HG02973 (cell line): Measurements from ENCODE around the gene ADAMTS7.
"Not testable (repeated sequence)": the region's sequence is repeated elsewhere in the genome, so short reads cannot be mapped to it uniquely, and the experiment has no call there.

Experiments used
- ATAC-seq: cut with Tn5 transposase; IDR thresholded peaks from one replicate; pipeline ENCODE4 v1.9.1; 2021; ENCODE audit warnings: moderate library complexity; ENCODE audit not compliant: unreplicated experiment

The ADAMTS7 gene, protein sequence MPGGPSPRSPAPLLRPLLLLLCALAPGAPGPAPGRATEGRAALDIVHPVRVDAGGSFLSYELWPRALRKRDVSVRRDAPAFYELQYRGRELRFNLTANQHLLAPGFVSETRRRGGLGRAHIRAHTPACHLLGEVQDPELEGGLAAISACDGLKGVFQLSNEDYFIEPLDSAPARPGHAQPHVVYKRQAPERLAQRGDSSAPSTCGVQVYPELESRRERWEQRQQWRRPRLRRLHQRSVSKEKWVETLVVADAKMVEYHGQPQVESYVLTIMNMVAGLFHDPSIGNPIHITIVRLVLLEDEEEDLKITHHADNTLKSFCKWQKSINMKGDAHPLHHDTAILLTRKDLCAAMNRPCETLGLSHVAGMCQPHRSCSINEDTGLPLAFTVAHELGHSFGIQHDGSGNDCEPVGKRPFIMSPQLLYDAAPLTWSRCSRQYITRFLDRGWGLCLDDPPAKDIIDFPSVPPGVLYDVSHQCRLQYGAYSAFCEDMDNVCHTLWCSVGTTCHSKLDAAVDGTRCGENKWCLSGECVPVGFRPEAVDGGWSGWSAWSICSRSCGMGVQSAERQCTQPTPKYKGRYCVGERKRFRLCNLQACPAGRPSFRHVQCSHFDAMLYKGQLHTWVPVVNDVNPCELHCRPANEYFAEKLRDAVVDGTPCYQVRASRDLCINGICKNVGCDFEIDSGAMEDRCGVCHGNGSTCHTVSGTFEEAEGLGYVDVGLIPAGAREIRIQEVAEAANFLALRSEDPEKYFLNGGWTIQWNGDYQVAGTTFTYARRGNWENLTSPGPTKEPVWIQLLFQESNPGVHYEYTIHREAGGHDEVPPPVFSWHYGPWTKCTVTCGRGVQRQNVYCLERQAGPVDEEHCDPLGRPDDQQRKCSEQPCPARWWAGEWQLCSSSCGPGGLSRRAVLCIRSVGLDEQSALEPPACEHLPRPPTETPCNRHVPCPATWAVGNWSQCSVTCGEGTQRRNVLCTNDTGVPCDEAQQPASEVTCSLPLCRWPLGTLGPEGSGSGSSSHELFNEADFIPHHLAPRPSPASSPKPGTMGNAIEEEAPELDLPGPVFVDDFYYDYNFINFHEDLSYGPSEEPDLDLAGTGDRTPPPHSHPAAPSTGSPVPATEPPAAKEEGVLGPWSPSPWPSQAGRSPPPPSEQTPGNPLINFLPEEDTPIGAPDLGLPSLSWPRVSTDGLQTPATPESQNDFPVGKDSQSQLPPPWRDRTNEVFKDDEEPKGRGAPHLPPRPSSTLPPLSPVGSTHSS (N-terminal part only)

DNA sequence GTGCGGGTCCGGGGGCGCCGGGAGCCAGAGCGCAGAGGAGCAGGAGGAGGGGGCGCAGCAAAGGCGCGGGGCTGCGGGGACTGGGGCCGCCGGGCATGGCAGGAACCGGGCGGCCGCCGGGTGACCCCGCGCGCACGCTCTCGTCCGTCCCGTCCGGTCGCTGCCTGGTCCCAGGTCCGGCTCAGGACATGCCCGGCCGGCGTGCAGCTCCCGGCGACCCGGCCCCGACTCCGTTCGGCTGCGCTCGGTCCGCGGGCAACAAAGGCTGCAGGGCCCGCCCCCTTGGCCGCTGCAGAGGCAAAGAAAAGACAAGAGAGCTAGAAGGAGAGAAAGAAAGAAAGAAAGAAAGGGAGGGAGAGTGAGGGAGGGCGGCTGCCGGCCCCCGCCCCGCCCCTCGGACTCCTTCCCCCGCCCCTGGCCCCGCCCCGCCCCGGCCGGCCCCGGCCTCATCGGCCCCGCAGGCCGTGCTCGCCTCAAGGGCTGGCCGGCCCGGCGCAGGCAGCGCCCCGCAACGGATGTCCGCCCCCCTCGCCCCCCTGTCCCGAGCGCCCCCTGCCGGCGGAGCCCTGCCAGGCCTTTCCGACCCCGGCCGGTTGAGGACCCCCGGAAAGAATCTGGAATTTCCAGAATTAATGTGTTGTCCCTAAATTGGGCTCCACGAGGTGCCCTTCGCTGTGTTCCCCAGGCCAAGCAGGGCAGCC is at the start of gene ADAMTS7:
TSS of gene ADAMTS7 (minus strand) at position 341 of the 701 bp plus-strand sequence. CDS start at position 97, 244 bp downstream.
- ATAC-seq: no peak

DNA sequence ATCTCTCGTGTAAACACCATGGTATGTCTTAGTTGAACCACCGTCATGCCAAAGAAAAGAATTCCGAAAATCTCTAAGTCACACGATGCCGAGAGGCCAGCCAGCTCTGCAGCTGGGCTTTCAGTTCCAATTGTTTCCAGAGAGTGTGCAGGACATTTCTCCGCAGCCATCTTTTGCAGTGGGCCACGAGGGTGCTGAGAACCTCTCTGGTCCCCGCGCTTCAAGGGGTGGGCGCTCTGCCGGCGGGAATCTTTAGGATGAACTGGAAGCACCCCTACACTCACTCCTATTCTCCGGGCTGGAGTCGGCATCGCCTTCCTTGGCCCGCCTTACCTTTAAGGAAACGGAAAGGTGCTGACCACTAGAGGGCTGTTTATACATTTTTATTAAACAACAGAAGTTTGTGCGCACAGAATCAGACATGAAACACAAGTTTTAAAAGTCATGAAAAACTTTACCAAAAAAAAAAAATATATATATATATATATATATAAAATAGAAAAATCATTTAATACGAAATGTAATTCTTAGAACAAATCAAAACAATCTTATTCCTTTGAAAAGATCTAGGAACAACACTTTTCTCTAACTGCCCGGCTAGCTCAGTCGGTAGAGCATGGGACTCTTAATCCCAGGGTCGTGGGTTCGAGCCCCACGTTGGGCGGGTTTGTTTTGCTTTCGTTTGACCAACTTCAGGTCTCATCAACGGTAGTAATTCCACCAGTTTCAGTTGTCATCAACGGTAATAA is 48.9 kb upstream of the ADAMTS7 start:
- ATAC-seq: peak; percentile 76

DNA sequence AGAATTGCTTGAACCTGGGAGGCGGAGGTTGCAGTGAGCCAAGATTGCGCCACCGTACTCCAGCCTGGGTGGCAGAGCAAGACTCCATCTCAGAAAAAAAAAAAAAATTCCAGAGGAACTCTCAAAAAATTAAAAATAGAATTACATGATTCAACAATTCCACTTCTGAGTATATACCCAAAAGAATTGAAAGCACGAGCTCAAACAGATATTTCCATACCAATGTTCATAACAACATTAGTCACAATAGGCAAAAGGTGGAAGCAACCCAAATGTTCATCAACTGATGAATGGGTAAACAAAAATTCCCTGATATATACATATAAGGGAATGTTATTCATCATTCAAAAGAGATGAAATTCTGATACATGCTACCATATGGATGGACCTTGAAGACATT is 44.5 kb upstream of the ADAMTS7 start:
- ATAC-seq: no peak

DNA sequence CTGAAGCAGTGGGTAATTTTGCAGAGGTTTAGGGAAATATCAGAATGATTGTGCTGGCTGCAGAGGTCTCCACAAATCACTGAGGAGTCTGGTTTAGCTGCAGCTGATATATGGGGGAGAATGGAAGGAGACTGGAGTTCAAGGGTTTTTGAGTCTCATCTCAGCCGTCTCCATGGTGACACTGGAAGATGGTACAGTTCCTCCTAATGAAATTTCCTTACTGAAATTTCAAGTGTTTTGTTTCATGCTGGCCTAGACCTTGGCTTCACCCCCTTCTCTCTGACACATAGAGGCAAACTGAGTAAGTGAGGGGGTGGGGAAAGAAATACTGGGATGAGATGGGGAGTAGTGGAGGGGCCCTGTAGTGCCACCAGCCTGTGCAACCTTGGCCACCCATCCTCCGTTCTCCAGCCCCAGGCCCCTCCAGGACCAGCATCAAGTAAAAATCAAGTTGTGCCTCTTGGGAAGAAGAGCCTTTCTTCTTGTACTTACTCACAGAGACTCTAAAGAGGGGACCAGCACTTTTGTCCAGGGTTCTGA is 43.6 kb upstream of the ADAMTS7 start:
- no peak for ATAC-seq

DNA sequence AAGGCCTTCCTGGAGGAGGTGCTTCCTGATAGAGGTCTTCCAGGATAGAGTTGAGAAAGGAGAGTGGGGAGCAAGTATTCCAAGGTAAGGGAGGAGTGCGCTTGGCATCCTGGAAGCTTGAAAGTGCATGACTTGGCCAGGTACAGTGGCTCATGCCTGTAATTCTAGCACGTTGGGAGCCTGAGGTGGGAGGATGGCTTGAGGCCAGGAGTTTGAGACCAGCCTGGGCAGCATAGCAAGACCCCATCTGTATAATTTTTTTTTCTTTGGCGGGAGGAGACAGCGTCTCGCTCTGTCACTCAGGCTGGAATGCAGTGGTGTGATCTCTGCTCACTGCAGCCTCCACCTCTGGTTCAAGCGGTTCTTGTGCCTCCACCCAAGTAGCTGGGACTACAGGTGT is 42.2 kb upstream of the ADAMTS7 start:
- ATAC-seq: no peak

DNA sequence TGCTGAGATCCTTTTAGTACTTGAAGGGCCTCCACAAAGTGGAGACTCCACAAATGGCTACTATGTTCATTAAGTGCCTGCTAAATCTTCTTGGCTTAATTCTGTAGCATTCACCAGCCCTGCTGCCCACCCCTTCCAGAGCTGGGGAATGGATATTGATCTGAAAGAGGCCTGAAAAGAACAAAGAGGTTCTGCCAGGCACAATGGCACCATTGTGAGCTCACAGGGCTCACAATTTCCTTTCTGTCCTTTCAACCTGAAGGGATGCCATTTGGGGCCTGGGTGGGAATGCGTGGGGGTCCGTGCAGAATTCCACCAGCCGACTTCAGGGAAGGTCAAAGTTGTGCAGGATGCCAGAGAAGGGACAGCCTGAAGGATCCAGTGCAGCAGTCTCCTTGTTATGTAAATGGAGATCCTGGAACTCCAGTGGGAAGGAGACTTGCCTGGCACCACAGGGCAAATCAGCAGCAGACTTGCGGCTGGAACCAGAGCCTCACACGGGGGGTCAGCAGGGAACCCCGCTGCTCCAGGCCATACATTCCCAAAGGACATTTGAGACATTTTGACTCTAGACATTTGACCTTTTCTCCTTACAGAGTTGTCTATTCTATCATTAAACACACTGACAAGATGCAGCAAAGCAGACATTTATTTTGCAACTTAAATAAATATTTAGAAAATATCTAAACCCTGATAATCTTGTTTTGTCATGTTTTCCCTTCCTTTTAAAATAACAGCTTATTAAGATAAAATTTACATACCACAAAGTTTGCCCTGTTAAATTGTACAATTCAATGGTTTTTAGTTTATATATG is 39.9 kb upstream of the ADAMTS7 start:
- no peak for ATAC-seq

DNA sequence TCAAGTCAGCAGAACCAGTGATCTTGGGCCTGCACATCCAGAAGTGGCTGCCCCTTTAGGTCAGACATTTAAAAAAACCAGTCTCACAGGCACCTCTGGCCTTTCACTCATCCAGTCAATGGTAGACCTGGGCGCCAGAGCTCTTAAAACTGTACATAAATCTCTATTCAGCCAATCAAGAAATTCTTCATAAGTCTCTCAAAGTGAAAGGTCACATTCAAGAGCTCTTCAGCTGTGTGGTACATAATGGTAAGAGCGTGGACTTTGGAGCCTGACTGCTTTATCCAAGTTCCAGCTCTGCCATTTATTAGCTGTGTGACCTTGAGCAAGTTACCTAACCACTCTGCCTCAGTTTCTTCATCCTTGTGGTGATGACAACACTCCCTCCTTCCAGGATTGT is 39.1 kb upstream of the ADAMTS7 start:
- no peak for ATAC-seq

DNA sequence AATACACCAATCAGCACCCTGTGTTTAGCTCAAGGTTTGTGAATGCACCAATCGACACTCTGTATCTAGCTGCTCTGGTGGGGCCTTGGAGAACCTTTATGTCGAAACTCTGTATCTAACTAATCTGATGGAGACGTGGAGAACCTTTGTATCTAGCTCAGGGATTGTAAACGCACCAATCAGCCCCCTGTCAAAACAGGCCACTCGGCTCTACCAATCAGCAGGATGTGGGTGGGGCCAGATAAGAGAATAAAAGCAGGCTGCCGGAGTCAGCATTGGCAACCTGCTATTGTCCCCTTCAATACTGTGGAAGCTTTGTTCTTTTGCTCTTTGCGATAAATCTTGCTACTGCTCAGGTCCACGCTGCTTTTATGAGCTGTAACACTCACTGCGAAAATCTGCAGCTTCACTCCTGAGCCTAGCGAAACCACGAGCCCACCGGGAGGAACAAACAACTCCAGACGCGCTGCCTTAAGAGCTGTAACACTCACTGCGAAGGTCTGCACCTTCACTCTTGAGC is 36.2 kb upstream of the ADAMTS7 start:
- ATAC-seq: not testable (repeated sequence)

DNA sequence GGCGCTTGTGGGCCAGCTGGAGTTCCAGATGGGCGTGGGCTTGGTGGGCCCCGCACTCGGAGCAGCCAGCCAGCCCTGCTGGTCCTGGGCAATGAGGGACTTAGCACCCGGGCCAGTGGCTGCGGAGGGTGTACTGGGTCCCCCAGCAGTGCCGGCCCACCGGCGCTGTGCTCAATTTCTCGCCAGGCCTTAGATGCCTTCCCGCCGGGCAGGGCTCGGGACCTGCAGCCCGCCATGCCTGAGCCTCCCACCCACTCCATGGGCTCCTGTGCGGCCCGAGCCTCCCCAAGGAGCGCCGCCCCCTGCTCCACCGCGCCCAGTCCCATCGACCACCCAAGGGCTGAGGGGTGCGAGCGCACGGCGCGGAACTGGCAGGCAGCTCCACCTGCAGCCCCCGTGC is 35.6 kb upstream of the ADAMTS7 start:
- ATAC-seq: not testable (repeated sequence)

DNA sequence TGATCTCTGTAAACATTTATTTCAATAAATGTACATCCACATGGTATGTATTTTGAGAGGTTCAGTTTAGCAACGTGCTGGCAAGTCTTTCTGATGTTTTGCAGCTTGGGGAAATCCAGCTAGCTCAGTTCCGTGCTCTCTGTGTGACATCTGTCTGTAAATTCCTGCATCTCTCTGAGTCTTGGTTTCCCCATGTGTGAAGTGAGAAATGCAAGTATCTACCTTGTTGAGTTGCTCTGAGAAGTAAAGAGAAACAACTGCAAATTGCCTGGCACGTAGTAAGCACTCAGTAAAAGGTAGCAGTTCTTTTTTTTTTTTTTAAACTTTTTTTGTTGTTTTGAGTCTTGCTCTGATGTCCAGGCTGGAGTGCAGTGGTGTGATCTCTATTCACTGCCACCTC is 31.3 kb upstream of the ADAMTS7 start:
- ATAC-seq: no peak

DNA sequence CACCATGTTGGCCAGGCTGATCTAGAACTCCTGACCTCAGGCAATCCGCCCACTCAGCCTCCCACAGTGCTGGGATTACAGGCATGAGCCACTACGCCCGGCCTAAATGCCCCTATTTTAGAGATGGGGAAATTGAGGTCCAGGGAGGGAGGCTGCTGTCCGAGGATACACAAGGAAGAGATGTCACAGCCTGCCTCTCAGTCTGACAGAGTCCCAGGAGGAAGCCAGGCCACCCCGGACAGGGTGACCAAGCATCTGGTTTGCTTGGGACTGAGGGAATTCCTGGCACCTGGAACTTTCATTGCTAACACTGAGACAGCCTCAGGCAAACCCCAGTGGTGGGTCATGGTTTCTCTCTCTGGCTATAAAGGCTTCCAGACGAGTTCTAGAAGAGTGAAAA is 30.6 kb upstream of the ADAMTS7 start:
- ATAC-seq: no peak

DNA sequence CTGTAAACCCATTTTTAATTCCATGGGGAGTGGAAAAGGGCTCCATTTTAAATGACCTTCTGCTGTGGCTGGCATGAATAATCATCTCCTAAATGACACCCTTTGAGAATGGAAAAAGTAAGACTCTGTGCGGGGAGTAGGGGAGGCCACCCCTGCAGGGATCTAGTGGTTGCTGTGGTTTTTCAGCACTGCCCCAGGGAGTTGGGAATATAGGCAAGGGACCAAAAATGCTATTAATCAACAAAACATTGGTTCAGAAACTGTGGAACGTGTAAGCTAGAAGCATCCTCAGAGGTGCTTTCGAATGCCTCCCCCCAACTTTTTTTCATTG is 30.1 kb upstream of the ADAMTS7 start:
- ATAC-seq: no peak

DNA sequence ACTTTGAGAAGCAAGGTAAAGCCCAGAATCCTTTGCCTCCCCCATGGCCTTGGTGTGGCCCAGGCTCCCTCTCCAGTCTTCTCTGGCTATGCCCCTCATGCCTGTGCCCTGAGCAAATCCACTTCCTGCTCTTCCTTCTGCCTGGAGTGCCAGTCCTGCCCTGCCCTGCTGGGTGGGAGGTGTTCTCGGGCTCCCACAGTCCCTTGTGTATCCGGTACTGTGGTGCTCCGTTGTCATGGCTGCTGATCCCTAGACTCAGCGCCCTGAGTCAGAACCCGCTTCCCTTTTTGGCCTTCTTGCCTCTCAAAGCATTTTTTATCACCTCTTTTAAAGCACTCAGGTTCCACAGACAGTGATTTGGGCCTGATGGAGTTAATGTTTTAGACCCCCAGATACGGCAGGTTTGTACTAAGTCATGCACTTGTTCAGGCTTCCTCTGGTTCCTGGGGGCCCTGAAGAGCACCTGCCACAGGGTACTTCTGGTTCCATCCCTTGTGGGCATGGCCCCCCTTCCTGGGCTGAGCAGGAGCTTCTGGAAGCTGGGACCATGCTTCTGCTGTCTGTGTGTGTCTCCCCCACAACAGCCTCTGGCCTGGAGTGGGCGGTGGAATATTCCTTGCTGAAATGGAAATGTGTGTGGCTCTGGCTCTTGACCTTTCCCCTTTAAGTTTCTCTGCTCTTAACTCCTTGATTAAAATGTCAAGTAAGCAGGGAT is 29.6 kb upstream of the ADAMTS7 start:
- peak; percentile 49 for ATAC-seq

DNA sequence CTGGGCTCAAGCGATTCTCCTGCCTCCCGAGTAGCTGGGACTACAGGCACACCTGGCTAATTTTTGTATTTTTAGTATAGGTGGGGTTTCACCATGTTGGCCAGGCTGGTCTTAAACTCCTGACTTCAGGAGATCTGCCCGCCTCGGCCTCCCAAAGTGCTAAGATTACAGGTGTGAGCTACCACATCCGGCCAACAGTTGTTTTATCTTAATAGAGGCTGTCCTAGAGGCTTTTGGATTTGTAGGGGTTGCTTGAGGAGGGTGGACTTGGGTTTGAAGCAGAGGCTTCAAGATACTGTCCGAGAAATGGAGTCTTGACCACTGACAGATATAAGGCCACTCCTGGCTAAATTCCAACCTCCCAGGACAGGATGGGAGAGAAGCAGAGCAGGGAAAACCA is 27.9 kb upstream of the ADAMTS7 start:
- ATAC-seq: not testable (repeated sequence)

DNA sequence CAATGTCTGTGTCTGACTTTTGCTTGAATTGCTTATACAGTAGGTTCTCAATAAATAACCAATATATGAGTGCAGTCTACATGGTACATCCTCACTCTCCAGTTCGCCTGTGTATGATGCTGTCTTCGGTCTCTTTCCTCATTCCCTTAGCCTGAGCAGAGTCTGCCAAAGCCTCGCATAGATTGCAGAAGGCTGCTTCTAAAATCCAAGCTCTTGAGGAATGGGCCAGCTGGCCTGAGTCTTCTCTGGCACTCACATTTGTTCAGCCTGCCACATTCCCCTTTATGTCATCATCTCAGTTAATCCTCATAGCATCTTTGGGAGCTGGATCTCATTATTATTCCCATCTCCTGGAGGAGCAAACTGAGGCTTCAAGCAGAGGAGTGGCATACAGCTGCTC is 27.2 kb upstream of the ADAMTS7 start:
- ATAC-seq: no peak

DNA sequence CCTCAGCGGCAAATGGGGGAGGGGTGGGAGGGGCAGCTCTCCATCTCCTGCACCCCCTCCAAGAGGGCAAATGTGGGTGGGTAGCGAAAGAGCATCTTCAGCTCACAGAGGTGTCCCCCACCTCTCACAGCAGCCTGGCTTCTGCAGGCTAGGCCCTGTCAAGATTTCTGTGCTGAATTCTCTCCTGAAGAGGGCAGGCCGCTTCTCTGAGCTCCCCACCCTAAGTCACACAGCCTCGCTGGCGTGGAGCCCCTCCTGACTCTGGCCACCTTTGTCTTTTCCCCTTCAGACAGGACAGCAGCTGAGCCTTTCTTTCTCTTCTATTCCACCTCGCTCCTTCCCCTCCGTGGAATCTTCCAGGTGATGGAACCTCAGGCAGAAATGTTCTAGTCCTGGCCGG is 26.3 kb upstream of the ADAMTS7 start:
- ATAC-seq: no peak

DNA sequence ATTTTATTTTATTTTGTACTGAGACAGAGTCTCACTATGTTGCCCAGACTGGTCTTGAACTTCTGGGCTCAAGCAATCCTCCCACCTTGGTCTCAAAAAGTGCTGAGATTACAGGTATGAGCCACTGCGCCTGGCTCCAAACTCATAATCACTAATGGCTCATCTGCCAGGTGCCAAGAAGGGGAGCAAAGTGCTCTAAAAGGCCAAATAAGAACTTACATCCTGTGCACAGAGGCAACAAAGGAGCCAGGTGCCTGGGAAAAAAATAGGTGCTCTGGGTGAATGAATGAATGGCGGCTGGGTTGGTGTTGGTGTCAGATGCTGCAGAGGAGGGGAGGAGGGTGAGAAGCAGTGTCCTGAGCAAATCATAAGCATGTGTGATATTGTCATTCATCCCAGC is 25.9 kb upstream of the ADAMTS7 start:
- ATAC-seq: no peak

DNA sequence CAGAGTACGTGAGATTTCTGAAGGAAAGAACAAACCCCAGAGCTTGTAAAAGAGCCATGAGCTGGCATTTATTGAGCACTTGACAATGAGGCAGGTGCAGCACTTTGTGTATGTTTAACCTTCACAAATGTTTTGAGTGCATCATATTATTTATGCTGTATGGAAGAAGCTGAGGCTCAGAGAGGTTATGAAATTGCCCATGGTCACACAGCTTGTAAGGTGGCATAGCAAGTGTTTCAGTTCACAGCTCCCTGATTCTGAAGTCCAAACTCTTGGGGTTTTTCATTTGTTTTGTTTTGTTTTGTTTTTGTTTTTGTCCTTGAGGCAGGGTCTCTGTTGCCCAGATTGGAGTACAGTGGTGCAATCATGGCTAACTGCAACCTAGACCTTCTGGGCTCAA is 25.1 kb upstream of the ADAMTS7 start:
- no peak for ATAC-seq
